CD4-positive, CD25-positive, alpha-beta regulatory T cell (primary cell): ENCODE data around the gene ZNF318. TPM values are rescaled to one million over a fixed set of nuclear protein-coding genes. Genes with fewer than 3 reads are reported as not detected.
A peak's percentile ranks its signal among the peaks of the same experiment; 100 is the strongest.
"Not testable (repeated sequence)": the region's sequence is repeated elsewhere in the genome, so short reads cannot be mapped to it uniquely, and the experiment has no call there.

ENCODE experiments used
- ATAC-seq, 2 donors: fragments of 150-1000 bp; cut with Tn5 transposase; one replicate each; pipeline ENCODE4 v1.10.0; 2021; ENCODE audit warnings: low read depth in 2 of 2, moderate number of reproducible peaks in 2 of 2, moderate library complexity in 1 of 2
- DNase-seq, 3 donors: peaks; one replicate each; pipeline versions ENCODE4 v3.0.0 to v3.0.0-alpha.2; 2012 to 2022; ENCODE audit warnings: mixed read lengths in 1 of 3
- H3K27ac ChIP-seq: one replicate; pipeline ENCODE4 v1.7.0; 2013; ENCODE audit warnings: mild to moderate bottlenecking, low read length; ENCODE audit not compliant: insufficient read depth, poor library complexity, severe bottlenecking
- H3K27me3 ChIP-seq: one replicate; pipeline ENCODE4 v1.7.0; 2013; ENCODE audit warnings: low read length; ENCODE audit not compliant: control insufficient read depth, insufficient read depth
- H3K36me3 ChIP-seq: one replicate; pipeline ENCODE4 v1.7.0; 2013; ENCODE audit warnings: mild to moderate bottlenecking, low read length, moderate library complexity; ENCODE audit not compliant: control insufficient read depth, insufficient read depth
- H3K4me1 ChIP-seq: 2 replicates; pipeline ENCODE4 v1.7.0; 2013; ENCODE audit warnings: mild to moderate bottlenecking, low read length; ENCODE audit not compliant: insufficient read depth, control insufficient read depth, poor library complexity, severe bottlenecking
- H3K4me3 ChIP-seq: one replicate; pipeline ENCODE4 v1.7.0; 2013; ENCODE audit warnings: low read depth, mild to moderate bottlenecking, low read length, moderate library complexity
- H3K9me3 ChIP-seq, 2 experiments: 1 replicate in 1 of 2; 2 replicates in 1 of 2; pipeline ENCODE4 v1.7.0; 2013; ENCODE audit warnings: low read length in 2 of 2, mild to moderate bottlenecking in 1 of 2, moderate library complexity in 1 of 2; ENCODE audit not compliant: control insufficient read depth in 2 of 2
- H3K27ac Mint-ChIP-seq, 3 donors: one replicate each; pipeline ENCODE4 v1.8.0; 2020 to 2022; ENCODE audit warnings: mild to moderate bottlenecking in 3 of 3, mixed read lengths in 3 of 3, moderate library complexity in 2 of 3
- H3K27me3 Mint-ChIP-seq: one replicate; pipeline ENCODE4 v1.8.0; 2022; ENCODE audit warnings: mild to moderate bottlenecking, mixed read lengths
- H3K36me3 Mint-ChIP-seq: one replicate; pipeline ENCODE4 v1.8.0; 2020; ENCODE audit warnings: mixed read lengths
- H3K4me1 Mint-ChIP-seq, 4 donors: one replicate each; pipeline ENCODE4 v1.8.0; 2020 to 2022; ENCODE audit warnings: mixed read lengths in 4 of 4, mild to moderate bottlenecking in 1 of 4
- H3K4me3 Mint-ChIP-seq, 4 donors: one replicate each; pipeline ENCODE4 v1.8.0; 2020 to 2022; ENCODE audit warnings: mild to moderate bottlenecking in 4 of 4, mixed read lengths in 4 of 4, moderate library complexity in 3 of 4
- H3K9me3 Mint-ChIP-seq, 7 donors: one replicate each; pipeline ENCODE4 v1.8.0; 2020 to 2022; ENCODE audit warnings: mixed read lengths in 7 of 7, mild to moderate bottlenecking in 3 of 7, moderate library complexity in 2 of 7
- polyA plus RNA-seq, 4 donors: library from polyadenylated mRNA; unstranded; fragments of 300-500 nt; fragmentation: Illumina TruSeq; gene quantifications; one replicate each; pipeline ENCODE4 v1.2.3, GENCODE V29; 2021
- total RNA-seq: library from RNA; stranded (reverse); gene quantifications from one replicate; pipeline ENCODE4 v1.2.3, GENCODE V29; 2022

ZNF318 gene
- total and polyA plus RNA-seq, 5 donors from 2014 or later: 4.3 to 32.9 (median 5.9) TPM

DNA sequence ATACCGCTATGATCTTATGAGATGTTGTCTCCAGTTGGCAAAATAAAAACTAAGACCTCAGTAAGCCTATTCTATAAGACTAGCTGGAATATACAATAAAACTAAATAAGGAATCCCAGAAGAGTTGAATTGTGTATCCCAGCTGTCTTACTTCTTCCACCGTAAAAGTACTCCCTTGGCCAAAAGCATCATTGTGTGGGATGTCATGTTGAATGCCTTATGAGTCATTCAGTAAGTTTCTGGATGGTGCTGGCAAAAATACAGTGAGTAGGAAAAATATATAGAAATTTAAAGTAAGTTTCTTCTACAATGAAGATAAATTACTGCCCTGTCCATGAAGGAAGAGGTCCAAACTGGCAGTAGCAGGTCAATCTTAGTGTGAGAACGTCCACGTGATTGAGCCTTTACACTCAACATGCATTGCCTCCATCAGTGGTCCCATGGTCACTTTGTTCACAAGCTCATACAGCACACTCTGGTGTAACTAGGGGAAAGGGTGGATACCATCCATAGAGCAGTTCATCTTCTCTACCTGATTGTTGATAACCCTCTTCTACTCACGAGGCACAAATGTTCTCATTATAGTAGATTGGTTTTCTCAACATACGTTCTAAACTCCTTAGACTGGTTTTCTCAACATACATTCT, 13.7 kb upstream of the ZNF318 start:
- Mint-ChIP-seq H3K27me3 (peaks cover 4% of the 10 kb centered on the region), H3K9me3 (peaks cover 0 to 5% (median 2%) of the 10 kb centered on the region in 7 donors), H3K36me3 (no peaks in the 10 kb centered on the region), H3K27ac (peak overlapping the region; percentile 60 to 97 (median 97)), H3K4me3 (peak overlapping the region; percentile 57 to 81 (median 78)), H3K4me1 (peaks cover 28 to 72% (median 53%) of the 10 kb centered on the region in 4 donors)
- Histone ChIP-seq H3K36me3 (no peaks in the 10 kb centered on the region), H3K27me3 (no peaks in the 10 kb centered on the region), H3K4me3 (peak overlapping the region; percentile 68), H3K4me1 (peaks cover 47% of the 10 kb centered on the region), H3K27ac (peak overlapping the region; percentile 96), H3K9me3 (no peaks in the 10 kb centered on the region)
- ATAC-seq (peak in 1 of 2 donors; percentile 3), DNase-seq (peak in 1 of 3 donors; percentile 14)

DNA sequence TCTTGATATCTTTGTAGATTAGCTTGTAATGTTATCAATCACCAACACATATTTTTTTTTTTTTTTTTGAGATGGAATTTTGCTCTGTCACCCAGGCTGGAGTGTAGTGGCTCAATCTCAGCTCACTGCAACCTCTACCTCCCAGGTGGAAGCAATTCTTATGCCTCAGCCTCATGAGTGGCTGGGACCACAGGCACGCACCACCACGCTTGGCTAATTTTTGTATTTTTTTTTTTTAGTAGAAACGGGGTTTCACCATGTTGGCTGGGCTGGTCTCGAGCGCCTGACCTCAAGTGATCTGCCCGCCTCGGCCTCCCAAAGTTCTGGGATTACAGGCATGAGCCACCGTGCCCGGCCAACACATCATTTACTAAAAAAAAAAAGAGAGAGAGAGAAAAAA, 11.4 kb upstream of the ZNF318 start:
- not testable (repeated sequence) for DNase-seq, H3K27ac ChIP-seq, H3K9me3 ChIP-seq, H3K9me3 Mint-ChIP-seq, H3K36me3 ChIP-seq, H3K36me3 Mint-ChIP-seq, H3K27me3 ChIP-seq, ATAC-seq, H3K4me3 ChIP-seq, H3K27me3 Mint-ChIP-seq
- Mint-ChIP-seq H3K4me3 (peak overlapping the region in 1 of 4 donors; percentile 9), H3K27ac (peak overlapping the region in 2 of 3 donors; percentile 97), H3K4me1 (peaks cover 21 to 72% (median 42%) of the 10 kb centered on the region in 4 donors)
- H3K4me1 ChIP-seq: peaks cover 42% of the 10 kb centered on the region

DNA sequence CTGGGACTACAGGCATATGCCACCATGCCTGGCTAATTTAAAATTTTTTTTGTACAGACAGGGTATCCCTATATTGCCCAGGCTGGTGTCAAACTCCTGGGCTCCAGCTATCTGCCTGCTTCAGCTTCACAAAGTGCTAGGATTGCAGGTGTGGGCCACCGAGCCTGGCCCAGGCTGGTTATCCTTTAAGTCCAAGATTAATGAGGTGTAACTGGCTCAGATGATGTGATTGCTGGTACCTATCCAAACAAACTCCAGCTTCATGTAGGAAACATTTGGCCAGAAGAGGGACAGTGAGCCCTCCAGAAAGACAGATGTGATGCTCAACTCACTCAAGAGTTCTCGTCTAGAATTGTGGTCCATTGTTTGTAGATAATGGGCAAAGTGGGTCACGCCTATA, 9.2 kb upstream of the ZNF318 start:
- Mint-ChIP-seq H3K27me3 (peaks cover 4% of the 10 kb centered on the region), H3K36me3 (no peaks in the 10 kb centered on the region), H3K4me3 (peak overlapping the region in 1 of 4 donors; percentile 8), H3K9me3 (peaks cover 0 to 1% (median 0%) of the 10 kb centered on the region in 7 donors), H3K4me1 (peaks cover 14 to 50% (median 30%) of the 10 kb centered on the region in 4 donors), H3K27ac (no peak overlapping the region)
- H3K4me1 ChIP-seq: peaks cover 25% of the 10 kb centered on the region
- no peaks in the 10 kb centered on the region for H3K27me3 ChIP-seq
- no peak overlapping the region for H3K4me3 ChIP-seq
- H3K9me3 ChIP-seq: no peaks in the 10 kb centered on the region
- DNase-seq (no peak), ATAC-seq (no peak)
- H3K27ac ChIP-seq: no peak overlapping the region
- no peaks in the 10 kb centered on the region for H3K36me3 ChIP-seq

DNA sequence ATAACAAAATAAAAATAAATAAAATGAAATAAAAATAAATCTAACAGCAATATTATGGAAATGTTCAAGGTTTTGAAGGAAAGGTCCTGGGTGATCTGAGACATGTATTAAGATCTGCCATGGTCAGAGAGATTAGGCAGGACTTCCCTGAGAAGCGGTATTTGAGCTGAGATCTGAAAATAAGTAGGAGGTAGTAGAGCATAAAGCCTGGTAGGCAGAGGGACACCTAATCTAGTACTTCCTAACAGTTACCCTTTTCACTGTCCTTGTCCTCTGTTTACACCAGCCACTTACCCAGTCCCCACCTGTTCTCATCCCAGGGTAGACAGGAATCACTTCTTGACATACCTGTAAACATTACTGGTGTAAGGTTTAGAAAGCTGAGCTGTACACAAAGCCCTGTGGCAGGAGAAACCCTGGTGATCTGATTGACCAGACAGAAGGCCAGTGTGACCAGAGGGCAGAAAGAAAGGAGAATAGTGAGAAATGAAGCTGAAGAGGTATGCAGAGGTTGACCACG, 8.3 kb upstream of the ZNF318 start:
- H3K4me3 Mint-ChIP-seq: no peak overlapping the region
- ATAC-seq (no peak), DNase-seq (no peak)
- H3K9me3 Mint-ChIP-seq: peaks cover 0 to 1% (median 0%) of the 10 kb centered on the region in 7 donors
- H3K4me1 ChIP-seq: peaks cover 16% of the 10 kb centered on the region
- peaks cover 7 to 44% (median 23%) of the 10 kb centered on the region in 4 donors for H3K4me1 Mint-ChIP-seq
- no peaks in the 10 kb centered on the region for H3K27me3 ChIP-seq
- H3K9me3 ChIP-seq: no peaks in the 10 kb centered on the region
- H3K27ac Mint-ChIP-seq: no peak overlapping the region
- H3K36me3 ChIP-seq: no peaks in the 10 kb centered on the region
- H3K27me3 Mint-ChIP-seq: peaks cover 4% of the 10 kb centered on the region
- no peak overlapping the region for H3K4me3 ChIP-seq
- H3K27ac ChIP-seq: no peak overlapping the region
- no peaks in the 10 kb centered on the region for H3K36me3 Mint-ChIP-seq

DNA sequence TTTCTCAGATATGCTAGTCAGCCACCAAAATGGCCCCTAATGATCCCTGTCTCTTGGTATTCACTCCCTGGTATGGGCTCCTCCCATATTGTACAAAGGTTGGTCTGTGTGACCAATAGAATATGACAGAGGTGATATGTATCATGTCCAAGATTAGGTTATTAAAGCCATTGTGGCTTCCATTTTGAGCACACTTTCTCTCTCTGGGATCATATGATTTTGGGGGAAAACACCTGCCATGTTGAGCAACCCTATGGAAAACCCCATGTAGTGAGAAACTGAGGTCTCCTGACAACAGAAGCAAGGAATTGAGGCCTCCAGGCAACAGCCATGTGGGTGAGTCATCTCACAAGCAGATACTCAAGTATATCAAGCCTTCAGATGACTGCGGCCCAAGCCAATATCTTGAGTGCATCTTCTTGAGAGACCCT, 7.1 kb upstream of the ZNF318 start:
- Mint-ChIP-seq H3K4me3 (peak overlapping the region in 1 of 4 donors; percentile 16), H3K27ac (no peak overlapping the region), H3K9me3 (no peaks in the 10 kb centered on the region), H3K4me1 (peaks cover 10 to 34% (median 15%) of the 10 kb centered on the region in 4 donors), H3K36me3 (no peaks in the 10 kb centered on the region), H3K27me3 (peaks cover 4% of the 10 kb centered on the region)
- DNase-seq (no peak), ATAC-seq (no peak)
- H3K9me3 ChIP-seq: no peaks in the 10 kb centered on the region
- peaks cover 4% of the 10 kb centered on the region for H3K4me1 ChIP-seq
- H3K4me3 ChIP-seq: no peak overlapping the region
- H3K27me3 ChIP-seq: no peaks in the 10 kb centered on the region
- H3K27ac ChIP-seq: no peak overlapping the region
- no peaks in the 10 kb centered on the region for H3K36me3 ChIP-seq

DNA sequence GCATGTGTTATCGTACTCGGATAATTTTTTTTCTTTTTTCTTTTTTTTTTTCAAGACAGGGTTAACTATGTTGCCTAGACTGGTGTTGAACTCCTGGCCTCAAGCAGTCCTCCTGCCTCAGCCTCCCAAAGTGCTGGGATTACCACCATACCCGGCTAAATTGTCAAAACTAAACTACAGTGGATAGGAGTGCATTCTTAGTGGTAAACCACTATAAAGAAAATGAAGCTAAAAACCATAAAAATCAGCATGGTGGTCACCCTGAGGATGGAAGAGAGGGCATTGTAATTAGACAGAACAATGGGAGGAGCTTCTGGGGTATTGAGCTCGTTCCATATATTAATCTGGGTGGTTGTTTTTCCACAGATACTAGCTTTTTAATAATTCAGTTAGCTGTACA, 6.2 kb upstream of the ZNF318 start:
- Histone ChIP-seq H3K9me3 (no peaks in the 10 kb centered on the region), H3K27ac (no peak overlapping the region), H3K27me3 (no peaks in the 10 kb centered on the region), H3K36me3 (no peaks in the 10 kb centered on the region), H3K4me3 (no peak overlapping the region), H3K4me1 (peaks cover 4% of the 10 kb centered on the region)
- DNase-seq (no peak), ATAC-seq (no peak)
- H3K4me3 Mint-ChIP-seq: peak overlapping the region in 1 of 4 donors; percentile 32
- no peak overlapping the region for H3K27ac Mint-ChIP-seq
- H3K4me1 Mint-ChIP-seq: peaks cover 9 to 31% (median 12%) of the 10 kb centered on the region in 4 donors
- no peaks in the 10 kb centered on the region for H3K36me3 Mint-ChIP-seq
- no peaks in the 10 kb centered on the region for H3K9me3 Mint-ChIP-seq
- peaks cover 4% of the 10 kb centered on the region for H3K27me3 Mint-ChIP-seq

DNA sequence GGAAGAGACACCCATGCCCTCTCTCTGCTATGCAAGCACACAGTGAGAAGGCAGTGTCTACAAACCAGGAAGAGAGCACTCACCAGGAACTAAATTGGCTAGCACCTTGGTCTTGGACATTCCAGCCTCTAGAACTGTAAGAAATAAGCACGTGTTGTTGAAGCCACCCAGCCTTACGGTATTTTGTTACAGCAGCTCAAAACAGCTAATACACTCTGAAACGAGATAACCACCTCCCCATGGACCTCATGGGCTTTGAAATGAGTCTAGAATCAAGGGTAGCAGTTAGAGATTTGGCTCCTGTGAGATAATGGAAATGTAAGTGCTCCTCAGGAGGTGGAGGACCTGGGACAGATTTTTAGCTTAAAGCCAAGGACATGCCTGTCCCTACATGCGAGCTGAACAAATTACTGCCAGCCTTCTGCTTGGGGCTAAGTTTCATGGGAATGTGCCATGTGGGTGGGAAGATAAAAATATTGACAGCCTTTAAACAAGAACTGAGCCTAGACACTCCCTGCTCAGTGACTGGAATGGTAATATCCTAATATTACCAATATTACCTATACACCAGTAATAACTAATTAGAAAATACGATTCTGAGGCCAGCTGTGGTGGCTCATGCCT, 3.9 kb upstream of the ZNF318 start:
- Histone ChIP-seq H3K9me3 (no peaks in the 10 kb centered on the region), H3K27ac (no peak overlapping the region), H3K4me3 (no peak overlapping the region), H3K27me3 (no peaks in the 10 kb centered on the region), H3K36me3 (no peaks in the 10 kb centered on the region), H3K4me1 (peaks cover 17% of the 10 kb centered on the region)
- no peak for DNase-seq
- Mint-ChIP-seq H3K27ac (no peak overlapping the region), H3K9me3 (no peaks in the 10 kb centered on the region), H3K27me3 (no peaks in the 10 kb centered on the region), H3K4me1 (peaks cover 6 to 25% (median 10%) of the 10 kb centered on the region in 4 donors), H3K4me3 (peak overlapping the region in 1 of 4 donors; percentile 35), H3K36me3 (no peaks in the 10 kb centered on the region)
- ATAC-seq: no peak
